Effector memory CD8-positive, alpha-beta T cell (primary cell): ENCODE results near the gene NFYC.
A peak's percentile ranks its signal among the peaks of the same experiment; 100 is the strongest.

Experiments
- ATAC-seq: fragments of 150-1000 bp; cut with Tn5 transposase; replicated peaks from 2 replicates; pipeline ENCODE4 v1.10.0; 2021; ENCODE audit warnings: mild to moderate bottlenecking, moderate library complexity
- DNase-seq, 3 experiments: peaks; one replicate each; pipeline ENCODE4 v3.0.0; 2021
- H3K27ac Mint-ChIP-seq, 2 donors: one replicate each; pipeline ENCODE4 v1.8.0; 2022; ENCODE audit warnings: mild to moderate bottlenecking in 2 of 2, mixed read lengths in 2 of 2, moderate library complexity in 2 of 2
- H3K27me3 Mint-ChIP-seq, 2 donors: one replicate each; pipeline ENCODE4 v1.8.0; 2022; ENCODE audit warnings: mixed read lengths in 2 of 2
- H3K36me3 Mint-ChIP-seq: one replicate; pipeline ENCODE4 v1.8.0; 2022; ENCODE audit warnings: mild to moderate bottlenecking, moderate library complexity, mixed read lengths; ENCODE audit not compliant: insufficient read depth
- H3K4me1 Mint-ChIP-seq, 2 donors: one replicate each; pipeline ENCODE4 v1.8.0; 2022; ENCODE audit warnings: low read depth in 2 of 2, mixed read lengths in 2 of 2
- H3K4me3 Mint-ChIP-seq, 2 donors: one replicate each; pipeline ENCODE4 v1.8.0; 2022; ENCODE audit warnings: mild to moderate bottlenecking in 2 of 2, mixed read lengths in 2 of 2, moderate library complexity in 2 of 2
- H3K9me3 Mint-ChIP-seq, 2 donors: one replicate each; pipeline ENCODE4 v1.8.0; 2022; ENCODE audit warnings: mixed read lengths in 2 of 2

NFYC gene

GRCh38 chr1:40679165-40679953 lies 12.1 kb upstream of the NFYC start:
- H3K27me3 Mint-ChIP-seq = peaks cover 0 to 6% of the 10 kb centered on the region in 2 donors
- H3K36me3 Mint-ChIP-seq = no peaks in the 10 kb centered on the region
- H3K4me1 Mint-ChIP-seq = no peaks in the 10 kb centered on the region
- no peak overlapping the region for H3K27ac Mint-ChIP-seq
- H3K4me3 Mint-ChIP-seq = no peak overlapping the region
- no peaks in the 10 kb centered on the region for H3K9me3 Mint-ChIP-seq
- DNase-seq (no peak), ATAC-seq (no peak)

DNA sequence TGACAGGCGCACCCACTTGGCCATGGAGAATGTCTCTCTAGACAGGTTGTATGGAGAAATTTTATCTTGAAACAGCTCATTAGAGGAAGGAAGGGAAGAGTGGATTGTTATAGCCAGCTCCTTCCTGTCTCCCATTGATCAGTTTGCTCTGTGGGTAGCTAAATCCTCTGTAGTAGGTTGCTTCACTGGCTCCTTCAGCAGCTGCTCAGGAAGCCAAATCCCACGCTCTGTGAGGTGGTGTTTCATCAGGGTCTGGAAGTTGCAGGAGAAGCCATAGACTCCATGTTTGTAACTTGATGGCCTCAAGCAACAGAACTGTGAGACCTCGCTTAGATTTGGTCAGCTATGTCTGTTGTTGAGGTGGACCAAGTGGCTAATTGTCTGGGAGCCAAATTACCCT lies 6.8 kb upstream of the NFYC start:
- Mint-ChIP-seq H3K4me3 (no peak overlapping the region), H3K36me3 (peaks cover 7% of the 10 kb centered on the region), H3K27ac (no peak overlapping the region), H3K27me3 (no peaks in the 10 kb centered on the region), H3K4me1 (peaks cover under 1 to 7% of the 10 kb centered on the region in 2 donors), H3K9me3 (no peaks in the 10 kb centered on the region)
- ATAC-seq (no peak), DNase-seq (no peak)

GRCh38 chr1:40687059-40687458 lies 4.4 kb upstream of the NFYC start:
- no peaks in the 10 kb centered on the region for H3K27me3 Mint-ChIP-seq
- peaks cover 18% of the 10 kb centered on the region for H3K36me3 Mint-ChIP-seq
- H3K9me3 Mint-ChIP-seq = no peaks in the 10 kb centered on the region
- H3K4me1 Mint-ChIP-seq = peaks cover 20 to 24% of the 10 kb centered on the region in 2 donors
- no peak for DNase-seq
- ATAC-seq = no peak
- H3K27ac Mint-ChIP-seq = no peak overlapping the region
- no peak overlapping the region for H3K4me3 Mint-ChIP-seq

- no peaks in the 10 kb centered on the region for H3K27me3 Mint-ChIP-seq
- H3K4me3 Mint-ChIP-seq = no peak overlapping the region
- H3K4me1 Mint-ChIP-seq = peaks cover 26 to 30% of the 10 kb centered on the region in 2 donors
- H3K36me3 Mint-ChIP-seq = peaks cover 21% of the 10 kb centered on the region
- H3K27ac Mint-ChIP-seq = no peak overlapping the region
- H3K9me3 Mint-ChIP-seq = no peaks in the 10 kb centered on the region
- ATAC-seq (no peak), DNase-seq (no peak)
Observed at GRCh38 chr1:40687661-40688060, 3.8 kb upstream of the NFYC start.

- ATAC-seq = no peak
- Mint-ChIP-seq H3K4me3 (no peak overlapping the region), H3K27ac (peak overlapping the region in 1 of 2 donors; percentile 96)
Observed at GRCh38 chr1:40689737-40690136, 1.8 kb upstream of the NFYC start.

GRCh38 chr1:40690771-40691537 lies 550 bp upstream of the NFYC start:
- peaks cover 44 to 56% of the 10 kb centered on the region in 2 donors for H3K4me1 Mint-ChIP-seq
- H3K27ac Mint-ChIP-seq = peak overlapping the region; percentile 96 to 98

More at GRCh38 chr1:40689737-40690136, 1.8 kb upstream of the NFYC start:
- H3K27me3 Mint-ChIP-seq = no peaks in the 10 kb centered on the region
- H3K36me3 Mint-ChIP-seq = peaks cover 20% of the 10 kb centered on the region
- peaks cover 41 to 48% of the 10 kb centered on the region in 2 donors for H3K4me1 Mint-ChIP-seq
- no peaks in the 10 kb centered on the region for H3K9me3 Mint-ChIP-seq
- DNase-seq = no peak

GRCh38 chr1:40692429-40692895 lies 958 bp downstream of the NFYC start:
- Mint-ChIP-seq H3K27ac (peak overlapping the region; percentile 96 to 98), H3K4me3 (peak overlapping the region; percentile 97 to 98), H3K9me3 (no peaks in the 10 kb centered on the region), H3K27me3 (no peaks in the 10 kb centered on the region), H3K36me3 (peaks cover 14% of the 10 kb centered on the region), H3K4me1 (peaks cover 55 to 70% of the 10 kb centered on the region in 2 donors)
- DNase-seq (no peak), ATAC-seq (no peak)

More at GRCh38 chr1:40690771-40691537, 550 bp upstream of the NFYC start:
- DNase-seq (peak in 1 of 3 experiments; percentile 11), ATAC-seq (peak; percentile 1)
- Mint-ChIP-seq H3K4me3 (peak overlapping the region; percentile 97 to 98), H3K9me3 (no peaks in the 10 kb centered on the region), H3K27me3 (no peaks in the 10 kb centered on the region), H3K36me3 (peaks cover 18% of the 10 kb centered on the region)

GRCh38 chr1:40693425-40693824 lies 1.9 kb downstream of the NFYC start:
- no peaks in the 10 kb centered on the region for H3K27me3 Mint-ChIP-seq
- H3K27ac Mint-ChIP-seq = peak overlapping the region; percentile 76 to 98
- peaks cover 14% of the 10 kb centered on the region for H3K36me3 Mint-ChIP-seq
- ATAC-seq (no peak), DNase-seq (no peak)
- H3K9me3 Mint-ChIP-seq = no peaks in the 10 kb centered on the region
- H3K4me3 Mint-ChIP-seq = peak overlapping the region; percentile 97 to 98
- H3K4me1 Mint-ChIP-seq = peaks cover 60 to 74% of the 10 kb centered on the region in 2 donors

- Mint-ChIP-seq H3K9me3 (no peaks in the 10 kb centered on the region), H3K27me3 (no peaks in the 10 kb centered on the region), H3K4me3 (peak overlapping the region; percentile 97 to 98), H3K4me1 (peaks cover 65 to 78% of the 10 kb centered on the region in 2 donors), H3K36me3 (peaks cover 17% of the 10 kb centered on the region), H3K27ac (peak overlapping the region; percentile 76 to 98)
- ATAC-seq = no peak
- DNase-seq = no peak
Observed at GRCh38 chr1:40694353-40694874, 2.9 kb downstream of the NFYC start.

GRCh38 chr1:40696294-40696693 lies 4.8 kb downstream of the NFYC start:
- H3K27ac Mint-ChIP-seq = peak overlapping the region in 1 of 2 donors; percentile 88
- H3K27me3 Mint-ChIP-seq = no peaks in the 10 kb centered on the region
- H3K4me3 Mint-ChIP-seq = peak overlapping the region; percentile 36 to 53
- ATAC-seq (no peak), DNase-seq (no peak)
- H3K9me3 Mint-ChIP-seq = no peaks in the 10 kb centered on the region
- H3K4me1 Mint-ChIP-seq = peaks cover 60 to 75% of the 10 kb centered on the region in 2 donors
- peaks cover 14% of the 10 kb centered on the region for H3K36me3 Mint-ChIP-seq

GRCh38 chr1:40697436-40697835 lies 5.9 kb downstream of the NFYC start:
- Mint-ChIP-seq H3K36me3 (peaks cover 3% of the 10 kb centered on the region), H3K27ac (peak overlapping the region; percentile 35 to 88), H3K4me1 (peaks cover 50 to 70% of the 10 kb centered on the region in 2 donors)

GRCh38 chr1:40699787-40700186 lies 8.3 kb downstream of the NFYC start:
- no peak for DNase-seq
- H3K4me1 Mint-ChIP-seq = peaks cover 37 to 55% of the 10 kb centered on the region in 2 donors
- peak overlapping the region; percentile 91 to 93 for H3K27ac Mint-ChIP-seq

More at GRCh38 chr1:40697436-40697835, 5.9 kb downstream of the NFYC start:
- ATAC-seq (no peak), DNase-seq (no peak)
- Mint-ChIP-seq H3K27me3 (no peaks in the 10 kb centered on the region), H3K9me3 (no peaks in the 10 kb centered on the region), H3K4me3 (peak overlapping the region in 1 of 2 donors; percentile 53)

GRCh38 chr1:40701684-40702083 lies 10.2 kb downstream of the NFYC start:
- no peaks in the 10 kb centered on the region for H3K9me3 Mint-ChIP-seq
- H3K4me3 Mint-ChIP-seq = no peak overlapping the region
- no peaks in the 10 kb centered on the region for H3K27me3 Mint-ChIP-seq
- peaks cover 32 to 49% of the 10 kb centered on the region in 2 donors for H3K4me1 Mint-ChIP-seq
- DNase-seq (no peak), ATAC-seq (no peak)
- peak overlapping the region in 1 of 2 donors; percentile 52 for H3K27ac Mint-ChIP-seq
- peaks cover 3% of the 10 kb centered on the region for H3K36me3 Mint-ChIP-seq

More at GRCh38 chr1:40699787-40700186, 8.3 kb downstream of the NFYC start:
- ATAC-seq = no peak
- H3K4me3 Mint-ChIP-seq = peak overlapping the region in 1 of 2 donors; percentile 72
- peaks cover 3% of the 10 kb centered on the region for H3K36me3 Mint-ChIP-seq
- no peaks in the 10 kb centered on the region for H3K9me3 Mint-ChIP-seq
- no peaks in the 10 kb centered on the region for H3K27me3 Mint-ChIP-seq
